Sigmoid colon (tissue), 4 donors: ENCODE results near the gene CLTB.

Source experiments
- CTCF ChIP-seq, 4 experiments: fragments of 450-650 bp in 3 of 4; fragments of 200-600 bp in 1 of 4; IDR thresholded peaks; one replicate each; pipeline ENCODE4 v1.5.1; 2016 to 2019; ENCODE audit warnings: antibody characterized with exemption in 4 of 4, mild to moderate bottlenecking in 3 of 4, moderate library complexity in 2 of 4
- POLR2A ChIP-seq, 2 donors: fragments of 450-650 bp; IDR thresholded peaks; one replicate each; pipeline ENCODE4 v1.6.1; 2016; ENCODE audit warnings: antibody characterized with exemption in 2 of 2, mild to moderate bottlenecking in 2 of 2, moderate library complexity in 2 of 2
- POLR2AphosphoS5 ChIP-seq, 4 donors: sonication (generic); formaldehyde crosslinking; IDR thresholded peaks; one replicate each; pipeline ENCODE4 v1.6.1; 2017; ENCODE audit warnings: antibody characterized with exemption in 4 of 4

GRCh38 chr5:176410486-176411180, 5.7 kb downstream of the CLTB start:
- TF ChIP-seq CTCF (IDR thresholded peaks at IDR 0.05) (no peak), POLR2A (IDR thresholded peaks at IDR 0.05) (no peak), POLR2AphosphoS5 (IDR thresholded peaks at IDR 0.05) (no peak)
